Caki2 (cell line): ENCODE results near the gene UBXN4. TPM values are rescaled to one million over a fixed set of nuclear protein-coding genes. Genes with fewer than 3 reads are reported as not detected.

ENCODE experiments used
- DNase-seq: peaks from one replicate; pipeline ENCODE4 v3.0.0-alpha.2; 2015; ENCODE audit warnings: low read depth
- in situ Hi-C: cut with HindIII; loops from 2 replicates; pipeline ENCODE4 v1.10.0; 2016; ENCODE audit warnings: low sequenced_read_pairs, low pct_unique_long_range_greater_than_20kb, mixed read lengths
- total RNA-seq: library from RNA; depleted of rRNA; stranded (reverse); fragments of >200 nt; shearing (Covaris generic); gene quantifications from 2 replicates; pipeline ENCODE4 v1.2.3, GENCODE V29; 2014; ENCODE audit warnings: low replicate concordance; rRNA removed

UBXN4 gene
- total RNA-seq, 1 experiment from 2014 or later, result 41.1 TPM

DNA sequence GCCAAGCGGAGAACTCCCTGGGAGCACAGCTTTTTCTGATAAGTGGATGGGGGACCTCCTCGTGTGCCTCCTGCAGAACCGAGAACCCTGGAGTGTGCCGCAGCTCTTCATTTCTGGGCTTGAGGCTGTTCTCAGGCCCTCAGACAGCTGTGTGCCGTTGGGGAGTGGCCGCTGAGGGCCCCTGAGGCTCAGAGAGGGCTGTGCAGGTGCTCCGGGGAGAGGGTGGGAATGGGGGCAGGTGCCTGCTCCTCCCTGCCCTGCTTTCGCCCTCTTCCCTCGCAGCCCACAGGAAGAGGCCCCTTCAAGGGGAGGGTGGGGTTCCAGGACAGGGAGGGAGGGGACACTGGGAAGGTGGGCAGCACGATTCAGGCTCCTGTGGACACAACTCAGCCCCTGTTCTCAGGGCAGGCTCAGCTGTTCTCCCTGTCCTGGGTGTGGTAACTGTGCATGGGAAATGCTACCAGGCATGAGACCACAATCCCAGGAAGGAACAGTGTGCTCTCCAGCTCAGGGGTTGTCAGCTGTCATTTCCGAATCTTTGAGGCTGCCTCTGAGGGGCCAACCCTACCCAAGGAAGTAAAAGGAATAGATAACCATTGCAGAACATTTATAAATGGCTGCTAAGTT, 84.0 kb downstream of the UBXN4 start:
- no peak for DNase-seq
- in situ Hi-C loops, result no loop called here

DNA sequence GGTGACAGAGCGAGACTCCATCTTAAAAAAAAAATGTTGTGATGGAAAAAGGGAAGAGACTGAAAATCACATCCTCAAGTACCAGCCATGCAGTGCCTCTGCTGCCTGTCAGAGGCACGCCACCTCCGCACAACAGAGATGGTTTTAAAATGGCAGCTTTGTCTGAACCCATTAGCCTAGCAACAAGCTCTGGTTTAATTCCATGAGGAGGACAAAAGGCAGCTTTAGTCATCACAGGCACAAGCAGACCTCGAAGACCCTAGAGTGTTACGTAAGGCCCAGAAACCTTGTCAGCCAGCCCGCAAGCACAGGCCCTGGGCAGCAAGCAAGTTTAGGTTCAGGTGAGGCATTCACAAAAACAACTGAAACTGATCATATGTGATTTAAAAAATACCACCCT, 84.9 kb downstream of the UBXN4 start:
- in situ Hi-C loops, result no loop called here
- DNase-seq, result no peak

DNA sequence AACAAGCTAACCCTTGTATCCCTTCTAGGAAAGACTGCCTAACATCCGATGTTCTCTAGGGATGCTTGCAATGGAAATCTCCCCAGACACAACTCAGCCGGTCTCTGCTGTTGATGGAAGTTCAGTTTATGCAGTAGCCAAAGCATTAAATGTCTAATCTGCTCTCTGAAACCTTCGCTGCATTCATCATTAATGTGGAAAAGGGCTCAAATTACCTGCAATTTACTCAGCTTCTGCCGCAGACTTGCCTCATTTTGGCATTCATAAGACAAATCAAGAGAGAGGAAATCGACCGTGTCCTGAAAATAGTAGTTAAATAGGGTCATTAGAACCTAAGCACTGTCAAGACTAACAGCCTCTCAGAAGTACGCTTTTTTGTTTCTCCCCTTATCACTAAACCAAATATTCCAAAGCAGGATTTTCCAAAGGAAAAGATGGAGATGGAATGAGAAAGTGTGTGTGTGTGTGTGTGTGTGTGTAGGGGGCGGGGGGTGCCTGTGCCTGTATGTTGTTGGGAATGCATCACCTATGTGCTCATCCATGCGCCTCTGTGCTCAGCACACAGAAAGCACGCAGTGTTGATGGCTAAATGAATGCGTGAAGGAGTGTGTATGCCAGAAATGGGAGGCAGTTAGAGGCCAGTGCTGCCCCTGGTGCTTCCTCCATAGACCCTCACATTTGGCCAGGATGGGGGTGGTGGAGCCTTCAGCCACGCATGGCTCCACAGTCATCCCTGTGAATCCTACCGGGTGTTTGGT, 87.9 kb downstream of the UBXN4 start:
- in situ Hi-C loops, result no loop called here
- no peak for DNase-seq

DNA sequence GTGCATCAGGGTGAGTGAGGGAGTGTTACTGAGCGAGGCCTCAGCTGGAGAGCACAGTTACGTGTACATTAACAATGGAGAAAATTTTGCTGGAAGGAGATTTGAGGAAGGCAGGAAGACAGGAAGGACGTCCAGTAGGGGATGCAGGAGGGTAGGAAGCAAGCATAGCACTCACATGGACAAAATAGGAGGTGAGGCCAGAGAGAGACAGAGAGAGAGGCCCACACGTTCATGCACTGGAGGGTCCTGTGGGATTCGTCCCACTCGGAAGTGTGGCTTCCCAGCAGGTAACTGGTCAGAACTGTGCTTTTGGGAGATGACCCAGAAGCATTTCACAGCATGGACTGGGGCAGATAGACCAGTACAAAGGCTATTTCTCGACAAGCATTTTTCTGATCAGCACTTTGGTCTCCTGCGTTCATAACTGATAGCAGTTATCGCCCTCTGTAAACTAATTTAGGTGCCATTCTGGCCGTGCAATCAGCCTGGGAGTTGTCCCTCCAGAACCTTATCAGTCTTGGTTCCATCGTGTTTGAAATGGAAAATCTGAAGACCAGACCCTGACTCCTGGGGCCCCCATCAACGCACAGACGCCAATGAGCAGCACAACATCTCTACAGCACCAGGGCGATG, 89.6 kb downstream of the UBXN4 start:
- DNase-seq, result no peak
- in situ Hi-C loops, result no loop called here

DNA sequence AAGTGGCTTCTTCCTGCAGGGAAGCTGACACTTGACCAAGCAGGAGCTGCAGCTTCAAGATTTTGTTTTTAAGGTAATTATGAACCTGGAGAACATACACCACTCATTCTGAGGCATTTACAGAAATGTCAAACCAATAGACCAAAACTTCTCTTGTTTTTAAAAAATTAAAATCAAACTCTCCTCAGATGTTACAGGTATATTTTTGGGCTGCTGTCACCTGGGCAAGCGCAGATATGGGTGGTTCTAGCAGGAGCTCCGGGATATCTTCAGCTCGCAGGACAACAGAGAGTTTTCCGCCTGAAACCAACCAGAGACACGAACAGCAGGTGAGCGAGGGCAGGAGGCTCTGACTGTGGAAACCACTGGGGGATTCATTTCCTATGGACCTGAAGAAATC, 91.2 kb downstream of the UBXN4 start:
- DNase-seq, result no peak

More for the DNA sequence above, 91.2 kb downstream of the UBXN4 start:
- in situ Hi-C loops, result no loop called here

Other genes starting within 250 kb of the UBXN4 start
- gene ZRANB3, start 210.6 kb upstream of the UBXN4 start, total RNA-seq, result 1.6 and 6.1 TPM in 2 replicates
- gene R3HDM1, start 210.4 kb upstream of the UBXN4 start, total RNA-seq, result 3.9 and 7.0 TPM in 2 replicates
- not detected in 2 replicates for gene LCT, start 95.3 kb downstream of the UBXN4 start, total RNA-seq
- gene MCM6, start 134.6 kb downstream of the UBXN4 start, total RNA-seq, result 33.3 and 39.5 TPM in 2 replicates
- gene DARS1, start 243.8 kb downstream of the UBXN4 start, total RNA-seq, result 148 and 157 TPM in 2 replicates